ENCODE measurements around the gene FER1L5.

Gene FER1L5

DNA sequence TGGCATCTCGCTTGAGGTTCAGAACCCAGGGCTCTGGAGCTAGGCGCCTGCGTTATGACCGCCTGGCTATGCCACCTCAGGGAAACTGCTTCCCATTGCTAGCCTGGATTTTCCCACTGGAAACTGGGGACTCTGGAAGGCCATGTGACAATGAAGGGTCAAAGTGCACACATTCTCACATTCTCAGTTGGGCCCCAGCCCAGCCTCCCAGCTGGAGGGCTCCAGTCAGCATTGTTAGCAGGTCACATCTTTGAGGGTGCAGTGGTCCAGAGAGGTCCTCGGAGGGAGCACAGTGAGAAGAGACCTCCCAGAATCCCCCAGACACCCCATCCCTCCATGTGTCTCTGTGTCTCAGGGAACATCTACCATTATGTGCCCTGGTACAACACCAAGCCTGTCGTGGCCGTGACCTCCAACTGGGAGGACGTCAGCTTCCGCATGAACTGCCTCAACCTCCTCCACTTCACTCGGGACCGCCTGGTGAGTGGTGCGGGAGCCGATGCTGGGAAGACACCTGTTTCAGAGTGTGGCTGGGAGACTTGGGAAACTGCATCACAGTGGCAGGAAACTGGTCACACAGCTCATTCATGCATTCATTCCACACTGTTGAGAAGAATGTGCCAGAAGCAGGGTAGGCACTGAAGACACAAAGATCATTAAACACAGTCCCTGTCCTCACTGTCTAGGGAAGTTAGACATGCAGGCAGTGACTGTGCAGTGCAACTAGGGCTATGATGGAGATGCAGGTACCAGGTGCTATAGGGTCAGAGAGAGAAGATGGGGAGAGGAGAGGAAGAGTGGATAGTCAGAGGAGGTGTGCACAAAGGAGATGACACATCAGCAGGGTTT is 41.6 kb downstream of the FER1L5 start:
- no peak for DNase-seq

DNA sequence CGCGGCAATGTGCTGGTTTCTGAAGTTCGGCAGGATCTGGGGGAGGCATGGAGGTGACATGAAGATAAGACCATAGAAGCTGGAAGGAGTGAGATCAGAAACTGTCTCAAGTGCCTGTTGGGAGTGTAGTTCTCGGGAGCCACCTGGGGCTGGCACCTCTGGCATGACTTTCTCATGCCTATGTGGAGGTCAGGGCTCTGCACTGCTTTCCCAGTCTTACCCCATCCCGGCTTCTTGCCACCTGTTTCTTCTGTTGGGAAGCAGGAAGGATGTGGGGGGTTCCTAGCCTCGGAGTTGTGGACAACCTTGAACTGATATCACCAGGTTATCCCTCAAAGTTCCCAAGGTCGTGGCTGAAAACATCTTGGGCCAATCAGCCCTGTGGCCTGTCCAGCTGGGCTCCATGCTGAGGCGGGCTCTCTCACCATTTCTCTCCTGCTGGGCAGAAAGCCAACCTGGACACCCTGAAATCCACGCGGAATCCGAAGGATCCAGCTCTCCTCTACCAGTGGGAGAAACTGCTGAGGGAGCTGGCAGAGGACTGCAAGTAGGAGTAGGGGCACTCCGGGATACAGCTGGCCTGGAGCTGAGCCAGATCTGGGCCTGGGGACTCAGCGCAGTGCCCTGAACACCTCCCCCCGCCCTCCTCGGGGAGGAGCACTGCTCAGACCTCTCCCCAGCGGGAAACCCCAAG is 42.5 kb downstream of the FER1L5 start:
- DNase-seq = peak in 1 of 2 experiments; percentile 43

DNA sequence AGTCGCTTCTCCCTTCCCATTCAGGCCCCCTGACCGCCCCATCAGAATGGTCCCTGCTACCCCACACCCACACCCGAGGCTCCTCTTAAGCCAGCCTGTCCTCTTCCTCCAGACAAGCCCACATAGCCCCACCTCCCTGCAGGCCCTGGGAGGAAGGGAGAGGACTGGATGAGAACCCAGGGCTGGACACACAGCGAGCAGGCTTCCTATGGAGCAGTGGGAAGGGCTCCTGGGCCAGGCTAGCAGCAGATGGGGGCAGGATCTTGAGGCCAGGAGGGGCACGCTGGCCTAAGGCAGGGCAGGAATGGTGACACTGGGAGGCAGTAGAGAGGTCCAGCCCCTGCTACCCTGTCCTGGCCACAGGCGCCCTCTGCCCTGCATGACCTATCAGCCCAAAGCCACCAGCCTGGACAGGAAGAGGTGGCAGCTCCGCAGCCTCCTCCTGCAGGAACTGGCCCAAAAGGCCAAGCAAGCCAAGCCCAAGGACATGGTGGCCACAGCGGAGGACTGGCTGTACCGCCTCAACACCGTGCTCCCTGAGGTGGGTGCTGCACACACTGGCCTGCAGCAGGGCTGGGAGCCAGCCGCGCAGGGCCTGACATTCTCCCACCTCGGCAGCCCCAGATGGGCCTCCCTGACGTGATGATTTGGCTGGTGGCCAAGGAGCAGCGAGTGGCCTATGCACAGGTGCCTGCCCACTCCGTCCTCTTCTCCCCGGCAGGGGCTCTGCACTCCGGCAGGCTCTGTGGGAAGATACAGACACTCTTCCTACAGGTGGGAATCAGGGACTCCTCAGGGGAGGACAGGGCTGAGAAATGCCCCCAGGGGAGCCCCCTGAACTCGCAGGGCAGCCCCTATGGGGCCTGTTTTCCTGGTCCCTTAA is 43.3 kb downstream of the FER1L5 start:
- DNase-seq = peak; percentile 82 to 88

DNA sequence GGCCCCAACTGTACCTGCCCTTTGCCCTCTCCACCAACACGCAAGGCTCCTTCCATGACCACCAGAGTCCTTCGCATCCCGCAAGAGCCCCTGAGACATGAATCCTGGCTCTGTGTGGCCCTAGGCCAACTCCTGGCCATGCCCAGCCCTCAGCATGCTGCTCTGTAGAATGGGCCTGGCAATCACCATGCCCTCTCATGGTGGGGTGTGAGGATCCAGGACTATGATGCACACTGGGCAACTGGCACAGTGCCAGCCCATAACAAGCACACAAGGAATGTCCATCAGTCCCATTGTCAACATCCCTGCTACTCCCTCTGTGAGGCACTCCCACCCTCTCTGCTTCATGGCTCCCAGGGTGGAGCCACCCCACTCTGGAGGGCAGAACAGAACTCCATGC is 44.7 kb downstream of the FER1L5 start:
- peak; percentile 25 to 27 for DNase-seq

DNA sequence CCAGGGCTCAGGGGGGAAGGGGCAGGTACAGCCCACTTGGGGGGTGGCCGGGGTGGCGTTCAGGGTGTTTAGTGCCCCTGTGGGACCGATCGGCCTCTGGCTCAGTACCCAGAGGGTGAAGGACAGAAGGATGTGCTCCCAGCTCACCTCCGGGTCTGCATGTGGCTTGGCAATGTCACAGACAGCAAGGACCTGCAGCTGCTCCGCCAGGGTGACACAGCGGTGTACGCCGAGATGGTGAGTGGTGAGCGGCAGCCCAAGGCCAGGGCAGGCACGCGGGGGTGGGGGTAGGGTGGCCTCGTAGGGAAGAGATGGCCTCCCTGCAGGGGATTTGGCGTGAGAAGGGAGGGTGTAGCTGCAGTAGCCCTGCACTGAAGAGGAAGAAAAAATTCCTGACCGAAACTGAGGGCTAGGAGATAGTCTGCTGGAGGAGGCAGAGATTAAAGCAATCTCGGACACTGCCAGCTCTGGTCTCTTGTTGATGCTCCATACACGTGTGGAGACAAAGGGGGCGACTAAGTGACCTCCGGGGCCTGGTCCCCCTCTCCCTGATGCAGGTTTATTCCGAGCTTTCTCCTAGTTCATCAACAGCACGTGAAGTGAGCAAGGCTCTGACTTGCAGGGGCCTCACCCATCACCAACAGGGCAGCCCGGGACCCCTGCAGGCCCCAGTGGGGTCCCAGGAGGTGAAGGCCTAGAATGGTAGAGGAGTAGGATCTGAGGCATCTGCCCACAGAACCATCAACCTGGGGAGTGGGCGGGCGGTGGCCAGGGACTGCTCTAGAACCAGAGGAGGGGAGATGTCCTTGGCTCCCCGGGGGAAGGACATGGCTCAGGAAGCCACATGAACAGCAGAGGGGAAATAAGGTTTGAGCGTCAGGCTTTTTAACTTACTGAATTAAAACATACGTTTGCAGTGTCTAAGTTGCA is 45.4 kb downstream of the FER1L5 start:
- DNase-seq = peak; percentile 19 to 27

DNA sequence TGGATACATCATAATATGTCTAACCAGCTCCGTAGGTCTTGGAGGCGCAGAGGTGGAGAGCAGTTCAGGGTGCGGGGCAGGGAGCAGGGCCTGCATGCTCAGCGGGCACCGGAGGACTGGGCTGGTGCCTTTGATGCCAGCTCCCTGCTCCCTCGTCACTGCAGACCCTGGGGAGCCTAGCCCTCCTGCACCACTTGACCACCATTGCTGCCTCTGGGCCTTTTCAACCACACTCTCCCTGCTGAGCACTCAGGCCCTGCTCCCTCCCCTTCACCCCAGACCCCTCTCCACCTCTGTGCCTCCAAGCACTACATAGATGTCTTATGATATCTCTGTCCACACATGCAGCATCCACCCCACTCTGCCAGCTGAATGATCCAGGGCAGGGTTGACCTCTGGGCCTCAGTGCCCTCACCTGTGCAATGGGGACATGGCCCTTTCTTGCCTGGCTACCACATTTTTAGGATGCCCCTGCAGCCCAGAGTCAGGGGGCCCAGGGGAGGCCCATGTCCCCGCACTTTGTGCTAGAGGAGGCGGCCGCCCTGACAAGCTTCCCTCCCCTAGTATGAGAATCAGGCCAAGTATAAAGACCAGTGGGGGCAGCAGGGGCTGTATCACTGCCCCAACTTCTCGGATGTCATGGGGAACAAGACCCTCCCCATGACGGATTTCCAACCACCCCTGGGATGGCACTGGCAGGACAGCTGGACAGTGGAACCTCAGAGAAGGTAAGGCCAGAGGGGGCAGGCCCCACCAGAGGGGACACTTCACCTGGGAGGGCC is 46.3 kb downstream of the FER1L5 start:
- DNase-seq = no peak

DNA sequence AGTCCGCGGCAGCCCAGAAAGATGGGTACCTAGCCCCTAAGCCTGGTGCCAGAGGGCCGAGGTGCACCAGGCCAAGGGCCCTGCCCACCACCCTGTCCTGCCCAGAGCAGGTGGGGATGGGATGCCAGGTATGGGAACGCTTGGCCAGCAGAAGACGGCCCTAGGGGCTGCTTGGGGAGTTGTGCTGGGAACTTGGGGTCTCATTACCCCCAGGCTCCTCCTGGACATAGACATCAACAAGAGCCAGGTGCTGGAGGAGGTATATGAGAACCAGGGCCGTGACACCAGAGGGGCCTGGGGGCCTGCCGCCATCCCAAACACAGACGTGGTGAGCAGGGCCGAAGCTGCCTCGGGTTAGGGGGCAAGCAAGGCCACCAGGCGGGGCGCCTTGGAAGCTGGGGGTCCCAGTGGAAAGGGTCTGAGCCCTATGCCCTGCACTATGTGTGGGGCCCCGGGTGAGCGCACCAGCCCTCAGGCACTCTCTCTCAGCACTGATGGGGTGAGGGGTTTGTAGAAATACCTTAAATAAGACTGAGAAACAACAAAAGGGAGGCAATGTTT is 46.9 kb downstream of the FER1L5 start:
- no peak for DNase-seq

DNA sequence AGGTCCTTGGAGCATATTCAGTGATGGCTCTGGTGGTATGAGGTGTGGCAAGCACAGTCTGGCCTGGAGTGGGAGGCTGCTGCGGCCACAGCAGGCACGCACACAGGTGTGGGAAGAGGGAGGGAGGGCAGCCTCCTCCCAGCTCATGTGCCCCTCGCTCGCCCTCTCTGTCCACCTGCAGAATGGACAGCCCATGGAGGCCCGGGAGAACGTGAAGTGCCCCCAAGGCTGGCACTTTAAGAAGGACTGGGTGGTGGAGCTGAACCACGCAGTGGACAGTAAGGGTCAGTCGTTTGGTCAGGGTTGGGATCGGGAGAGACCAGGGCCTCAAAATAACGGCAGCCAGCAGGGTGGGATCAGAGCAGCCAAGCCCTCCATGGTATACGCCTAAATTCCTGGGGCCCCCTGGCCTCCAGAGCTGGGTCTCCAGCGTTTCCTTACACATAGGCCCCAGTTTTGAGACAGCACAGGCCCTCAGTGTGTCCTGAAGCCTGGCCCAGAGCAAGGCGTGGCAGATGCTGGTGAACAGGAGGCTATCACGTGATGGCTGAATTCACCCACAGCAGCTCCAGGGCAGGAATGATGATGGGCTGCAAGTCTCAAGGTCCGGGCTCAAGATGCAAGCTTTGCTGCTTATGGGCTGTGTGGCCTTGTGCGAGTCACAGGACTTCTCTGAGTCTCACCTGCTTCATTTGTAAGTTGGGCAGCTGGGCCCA is 47.9 kb downstream of the FER1L5 start:
- DNase-seq = no peak

DNA sequence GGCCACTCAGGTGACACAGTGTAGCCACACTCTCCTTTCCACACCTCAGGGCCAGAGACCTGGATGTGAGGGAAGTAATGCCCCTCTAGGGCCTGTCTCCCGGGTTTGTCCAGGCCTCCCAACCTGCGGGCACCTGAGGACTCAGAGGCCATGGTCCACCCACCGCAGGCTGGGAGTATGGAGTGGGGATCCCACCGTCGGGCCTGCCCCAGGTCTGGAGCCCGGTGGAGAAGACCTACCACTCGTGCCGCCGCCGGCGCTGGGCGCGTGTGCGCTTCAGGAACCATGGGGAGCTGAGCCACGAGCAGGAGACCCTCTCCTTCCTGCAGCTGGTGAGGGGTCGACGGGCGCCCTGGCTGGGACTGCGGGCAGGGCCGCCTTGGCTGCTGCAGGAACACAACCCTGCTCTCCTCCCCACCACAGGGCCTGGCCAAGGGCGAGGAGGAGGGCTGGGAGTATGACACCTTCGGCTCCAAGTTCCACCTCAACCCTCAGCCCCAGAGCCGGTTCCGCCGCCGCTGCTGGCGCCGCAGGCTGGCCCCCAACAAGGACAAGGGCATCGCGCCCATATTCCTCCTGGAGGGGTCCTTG is 48.6 kb downstream of the FER1L5 start:
- no peak for DNase-seq

DNA sequence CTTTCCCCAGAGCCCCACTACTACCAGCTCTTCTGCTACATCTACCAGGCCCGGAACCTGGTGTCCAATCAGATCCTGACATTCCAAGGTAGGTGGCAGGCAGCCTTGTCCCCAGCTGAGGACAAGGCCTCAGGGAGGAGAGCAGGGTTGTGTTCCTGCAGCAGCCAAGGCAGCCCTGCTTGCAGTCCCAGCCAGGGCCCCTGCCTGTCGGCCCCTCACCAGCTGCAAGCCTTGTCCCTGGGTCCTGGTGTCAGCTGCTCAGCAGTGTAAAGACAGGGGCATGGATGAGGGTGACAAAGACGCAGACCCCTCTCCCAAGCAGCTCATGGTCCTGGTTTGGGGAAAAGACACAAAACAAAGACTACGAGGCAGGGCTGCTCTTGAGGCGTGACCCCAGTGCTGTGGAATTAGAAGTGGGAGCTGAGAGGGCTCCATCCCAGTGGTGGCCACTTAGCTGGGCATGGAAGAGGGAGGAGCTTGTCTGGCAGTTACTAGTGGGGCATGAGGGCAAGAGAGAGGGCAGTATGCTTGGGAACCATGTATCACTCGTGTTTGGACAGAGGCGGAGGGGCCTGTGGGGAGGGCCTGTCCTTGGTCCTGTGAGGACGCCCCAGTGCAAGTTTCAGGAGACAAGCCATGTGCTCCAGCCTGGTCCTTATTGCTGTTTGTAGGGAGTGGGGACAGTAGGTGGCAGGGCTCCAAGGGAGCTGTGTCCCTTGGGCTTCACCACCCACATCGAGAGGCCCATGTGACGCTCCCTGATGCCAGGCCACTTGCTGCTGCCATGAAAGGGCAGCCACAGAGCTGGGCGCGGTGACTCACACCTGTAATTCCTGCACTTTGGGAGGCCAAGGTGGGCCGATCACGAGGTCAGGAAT is 49.8 kb downstream of the FER1L5 start:
- no peak for DNase-seq

DNA sequence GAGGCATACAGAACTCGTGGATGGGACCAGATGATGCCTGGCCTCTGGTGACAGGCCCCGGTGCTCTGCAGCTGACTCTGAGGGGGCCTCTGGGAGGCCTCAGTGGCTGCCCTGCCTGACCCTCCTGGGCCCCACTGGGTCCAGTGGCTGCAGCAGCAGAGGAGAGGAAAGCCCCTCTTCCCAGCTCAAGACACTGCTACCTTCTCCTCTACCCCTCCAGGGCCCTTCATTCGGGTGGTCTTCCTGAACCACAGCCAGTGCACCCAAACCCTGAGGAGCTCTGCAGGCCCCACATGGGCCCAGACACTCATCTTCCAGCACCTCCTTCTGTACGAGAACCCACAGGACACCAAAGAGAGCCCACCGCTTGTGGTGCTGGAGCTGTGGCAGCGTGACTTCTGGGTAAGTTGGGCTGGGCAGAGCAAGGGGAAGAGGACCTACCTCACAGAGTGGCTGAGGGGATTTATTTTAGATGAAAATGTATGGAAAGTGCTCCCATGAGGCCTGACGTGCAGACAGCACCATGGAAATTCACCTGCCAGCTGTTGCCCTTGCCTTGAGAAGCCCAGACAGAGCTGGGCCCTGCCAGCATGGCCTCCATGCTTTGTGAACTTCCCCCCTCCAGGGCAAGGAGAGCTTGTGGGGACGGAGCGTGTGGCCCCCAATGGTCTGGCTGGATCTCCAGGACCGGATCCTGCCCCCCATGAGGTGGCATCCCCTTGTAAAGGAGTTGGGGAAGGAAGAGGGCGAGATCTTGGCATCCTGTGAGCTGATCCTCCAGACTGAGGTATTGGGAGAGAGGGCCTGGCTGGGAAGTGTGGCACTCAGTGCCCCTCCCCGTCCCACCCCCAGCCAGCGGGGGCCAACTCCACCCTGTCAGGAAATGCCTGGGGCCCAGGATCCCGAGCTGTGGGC is 51.0 kb downstream of the FER1L5 start:
- no peak for DNase-seq

DNA sequence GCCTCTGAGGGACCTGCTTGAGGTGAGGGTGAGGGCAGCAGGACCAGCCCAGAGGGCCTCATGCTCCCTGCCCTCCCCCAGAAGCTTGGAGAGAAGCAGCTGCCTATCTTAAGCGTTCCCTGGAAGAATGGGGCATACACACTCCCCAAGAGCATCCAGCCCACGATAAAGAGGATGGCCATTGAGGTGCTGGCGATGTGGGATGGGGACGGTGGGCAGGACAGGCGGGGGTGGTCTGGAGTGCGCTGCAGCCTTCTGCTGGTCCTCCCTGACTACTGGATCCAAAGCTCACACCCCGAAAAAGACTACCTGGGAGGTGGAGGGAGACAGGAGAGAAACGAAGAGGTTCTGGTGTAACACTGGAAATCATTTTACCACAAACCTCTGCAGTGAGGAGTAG is 51.7 kb downstream of the FER1L5 start:
- no peak for DNase-seq

DNA sequence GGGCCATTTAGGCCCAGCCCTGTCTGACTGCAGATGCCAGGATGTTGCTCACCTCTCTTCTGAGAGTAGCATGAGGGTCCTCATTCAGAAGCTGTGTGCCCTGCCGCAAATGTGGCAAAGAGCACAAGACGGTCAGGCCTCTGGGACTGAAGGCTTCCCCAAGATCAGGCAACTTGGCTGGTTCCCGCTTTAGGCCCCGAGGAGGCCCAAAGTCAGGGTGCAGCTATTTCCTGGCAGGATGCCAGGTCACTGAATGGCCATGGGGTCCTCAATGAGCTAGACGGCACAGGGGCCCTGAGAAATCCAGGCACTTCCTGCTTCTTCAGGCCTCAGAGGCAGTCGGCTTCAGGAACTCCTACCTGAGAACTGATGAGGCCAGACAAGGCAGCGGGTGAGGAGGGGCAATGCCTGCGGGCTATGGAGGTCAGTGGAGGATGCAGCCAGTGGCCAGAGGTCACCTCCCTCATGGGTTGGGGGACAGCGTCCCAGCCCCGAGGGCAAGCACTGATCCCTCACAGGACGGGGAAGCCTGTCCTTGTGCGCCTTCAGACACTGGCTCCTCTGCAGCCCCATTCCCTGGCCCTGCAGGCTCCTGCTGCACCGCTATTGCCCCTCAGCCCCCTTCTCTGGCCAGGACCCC is 52.4 kb downstream of the FER1L5 start:
- DNase-seq = no peak

DNA sequence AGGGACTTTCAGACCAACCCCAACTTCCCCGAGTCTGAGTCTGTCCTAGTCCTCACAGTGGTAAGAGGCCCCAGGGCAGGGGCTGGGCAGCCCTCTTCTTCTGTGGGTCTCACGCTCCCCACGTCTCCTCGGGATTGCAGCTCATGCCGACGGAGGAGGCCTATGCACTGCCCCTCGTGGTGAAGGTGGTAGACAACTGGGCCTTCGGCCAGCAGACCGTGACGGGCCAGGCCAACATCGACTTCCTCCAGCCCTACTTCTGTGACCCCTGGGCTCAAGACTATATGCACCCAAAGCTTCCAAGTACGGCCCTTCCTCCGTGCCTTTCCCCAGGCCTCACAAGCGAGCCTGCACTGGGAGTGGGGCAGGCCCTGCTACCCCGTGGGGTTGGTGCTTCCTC is 53.0 kb downstream of the FER1L5 start:
- no peak for DNase-seq

DNA sequence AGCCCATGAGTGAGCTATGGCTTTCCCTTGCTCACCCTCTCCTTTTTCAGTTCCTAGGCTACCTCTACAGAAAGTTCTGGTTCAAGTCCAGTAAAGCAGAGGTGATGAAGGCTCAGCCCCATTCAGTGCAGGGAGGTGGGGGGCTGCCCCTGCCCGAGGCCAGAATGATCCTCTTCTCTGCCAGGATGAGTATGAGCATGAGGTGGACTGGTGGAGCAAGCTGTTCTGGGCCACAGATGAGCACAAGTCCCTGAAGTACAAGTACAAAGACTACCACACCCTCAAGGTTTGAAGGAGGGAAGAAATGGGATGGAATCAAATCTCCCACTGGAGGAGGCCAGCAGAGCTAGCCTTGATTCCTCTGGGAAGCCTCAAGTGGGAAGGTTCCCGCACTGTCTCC is 54.9 kb downstream of the FER1L5 start:
- DNase-seq = no peak

DNA sequence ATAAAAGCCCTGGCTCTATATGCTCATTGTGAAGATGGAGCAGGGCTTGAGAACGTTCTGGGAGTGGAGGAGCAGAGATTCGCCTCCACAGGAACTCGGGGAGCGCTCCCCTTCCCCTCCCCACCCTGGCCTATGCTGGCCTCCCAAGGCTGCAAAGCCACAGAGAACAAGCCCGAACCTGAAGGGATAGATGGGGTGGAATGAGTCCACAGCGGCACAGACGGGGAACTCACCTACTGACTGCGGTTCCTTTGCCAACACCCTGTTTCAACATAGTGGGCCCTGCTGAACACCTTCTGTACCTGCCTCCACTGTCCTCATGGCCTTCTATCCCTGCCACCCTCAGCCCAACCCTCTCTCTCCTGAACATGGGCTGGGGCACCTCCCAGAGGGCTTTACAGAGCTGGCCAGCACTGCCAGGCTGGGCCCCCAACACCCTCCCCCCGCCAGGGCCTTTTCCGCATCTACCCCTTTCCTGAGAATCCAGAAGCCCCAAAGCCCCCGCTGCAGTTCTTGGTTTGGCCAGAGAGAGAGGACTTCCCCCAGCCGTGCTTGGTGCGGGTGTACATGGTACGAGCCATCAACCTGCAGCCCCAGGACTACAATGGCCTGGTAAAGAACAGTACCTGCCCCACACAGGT is 55.8 kb downstream of the FER1L5 start:
- DNase-seq = no peak

DNA sequence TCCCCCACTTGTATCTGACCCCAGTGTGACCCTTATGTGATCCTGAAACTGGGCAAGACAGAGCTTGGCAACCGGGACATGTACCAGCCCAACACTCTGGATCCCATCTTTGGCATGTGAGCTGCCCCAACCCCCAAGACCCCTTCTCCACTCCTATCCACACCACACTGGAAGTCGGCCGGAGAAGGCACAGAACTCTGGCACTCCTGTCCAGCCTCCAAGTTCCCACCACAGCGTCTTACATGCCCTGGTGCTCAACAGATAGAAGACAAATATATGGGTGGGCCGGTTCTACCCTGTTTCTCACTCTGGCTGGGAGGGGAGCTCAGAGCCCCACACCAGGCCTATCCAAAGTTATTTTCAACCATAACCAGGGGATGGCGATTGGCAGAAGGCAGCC is 56.5 kb downstream of the FER1L5 start:
- DNase-seq = no peak

Data from SHP77 (cell line).